Mammary epithelial cell (primary cell): ENCODE measurements around the gene LHFPL2.

ENCODE experiments used
- EZH2 ChIP-seq: IDR thresholded peaks from 2 replicates; pipeline ENCODE4 v1.6.1; 2012; ENCODE audit warnings: low read length, inconsistent platforms, borderline replicate concordance
- TF ChIP-seq, protein P1 (sequence below), 2 donors: IDR thresholded peaks in 1 of 2; conservative IDR thresholded peaks in 1 of 2; 2 replicates each; pipeline ENCODE4 v1.5.1; 2011 to 2012; ENCODE audit warnings: inconsistent platforms in 2 of 2, low read length in 2 of 2, mild to moderate bottlenecking in 2 of 2, control low read depth in 1 of 2, low read depth in 1 of 2; ENCODE audit not compliant: insufficient read depth in 1 of 2; ENCODE audit errors: extremely low read depth in 1 of 2

DNA sequence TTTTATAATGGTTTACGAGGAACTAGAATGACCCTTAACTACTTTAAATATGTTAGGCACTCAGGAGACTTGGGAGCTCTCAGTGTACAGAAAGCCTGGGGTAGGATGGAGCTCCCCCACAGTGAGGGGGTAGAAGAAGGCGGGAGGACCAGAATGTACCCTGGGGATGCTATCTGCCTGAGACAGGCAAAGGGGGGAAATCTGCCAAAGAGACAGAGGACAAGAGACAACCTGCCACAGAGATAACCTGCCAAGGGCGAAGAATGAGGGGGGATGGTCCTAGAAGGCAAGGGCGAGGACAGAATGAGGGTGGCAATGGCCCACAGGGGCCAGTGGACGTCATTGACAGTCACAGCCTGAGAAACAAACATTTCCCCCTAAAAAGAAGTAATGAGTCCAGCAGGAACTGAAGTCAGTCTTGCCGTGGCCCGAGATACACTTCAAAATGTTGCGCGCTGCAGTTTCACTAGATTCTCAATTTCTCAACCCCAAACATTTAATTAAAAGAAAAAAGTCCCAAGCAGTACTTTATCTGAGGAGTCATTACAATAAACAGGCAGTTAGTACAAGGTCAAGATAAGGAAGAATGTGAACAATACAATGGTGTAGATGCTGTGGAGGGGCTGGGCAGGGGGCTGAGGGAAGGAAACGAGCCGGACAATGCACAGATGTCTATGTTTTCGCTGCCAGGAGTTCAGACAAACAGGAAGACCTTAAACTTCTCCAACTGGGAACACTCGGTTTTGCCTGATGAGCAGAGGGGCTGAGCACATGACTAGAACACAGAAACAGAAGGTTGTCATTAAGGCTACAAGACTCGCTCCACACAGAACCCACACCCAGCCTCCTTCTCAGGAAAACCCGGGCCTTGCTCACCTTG lies 125.0 kb downstream of the LHFPL2 start:
- TF ChIP-seq, protein P1, sequence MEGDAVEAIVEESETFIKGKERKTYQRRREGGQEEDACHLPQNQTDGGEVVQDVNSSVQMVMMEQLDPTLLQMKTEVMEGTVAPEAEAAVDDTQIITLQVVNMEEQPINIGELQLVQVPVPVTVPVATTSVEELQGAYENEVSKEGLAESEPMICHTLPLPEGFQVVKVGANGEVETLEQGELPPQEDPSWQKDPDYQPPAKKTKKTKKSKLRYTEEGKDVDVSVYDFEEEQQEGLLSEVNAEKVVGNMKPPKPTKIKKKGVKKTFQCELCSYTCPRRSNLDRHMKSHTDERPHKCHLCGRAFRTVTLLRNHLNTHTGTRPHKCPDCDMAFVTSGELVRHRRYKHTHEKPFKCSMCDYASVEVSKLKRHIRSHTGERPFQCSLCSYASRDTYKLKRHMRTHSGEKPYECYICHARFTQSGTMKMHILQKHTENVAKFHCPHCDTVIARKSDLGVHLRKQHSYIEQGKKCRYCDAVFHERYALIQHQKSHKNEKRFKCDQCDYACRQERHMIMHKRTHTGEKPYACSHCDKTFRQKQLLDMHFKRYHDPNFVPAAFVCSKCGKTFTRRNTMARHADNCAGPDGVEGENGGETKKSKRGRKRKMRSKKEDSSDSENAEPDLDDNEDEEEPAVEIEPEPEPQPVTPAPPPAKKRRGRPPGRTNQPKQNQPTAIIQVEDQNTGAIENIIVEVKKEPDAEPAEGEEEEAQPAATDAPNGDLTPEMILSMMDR (conservative IDR thresholded peaks at IDR 0.05 in 1 of 2, IDR thresholded peaks at IDR 0.05 in 1 of 2; ENCODE audit: extremely low read depth in 1 of 2, insufficient read depth in 1 of 2, low read depth in 1 of 2, low read length in 2 of 2) = no peak
- no peak for TF ChIP-seq EZH2
